Smooth muscle cell of the brain vasculature (primary cell): Measurements from ENCODE around the gene C11orf16.
"Not testable (repeated sequence)": the region's sequence is repeated elsewhere in the genome, so short reads cannot be mapped to it uniquely, and the experiment has no call there.

ENCODE experiments used
- DNase-seq: peaks from one replicate; pipeline ENCODE4 v3.0.0-alpha.2; 2012; ENCODE audit warnings: low read depth, low spot score

C11orf16 gene

GRCh38 chr11:8935789-8936188 lies 3.0 kb upstream of the C11orf16 start:
- not testable (repeated sequence) for DNase-seq

GRCh38 chr11:8934742-8935488 lies 2.2 kb upstream of the C11orf16 start:
- DNase-seq, result no peak

- no peak for DNase-seq
These were observed 1.2 kb upstream of the C11orf16 start for GRCh38 chr11:8933931-8934330.

GRCh38 chr11:8930456-8931175 lies 2.1 kb downstream of the C11orf16 start:
- DNase-seq, result no peak

- no peak for DNase-seq
These were observed 3.6 kb downstream of the C11orf16 start for GRCh38 chr11:8928981-8929615.

GRCh38 chr11:8928205-8928604 lies 4.5 kb downstream of the C11orf16 start:
- no peak for DNase-seq

GRCh38 chr11:8927233-8927632 lies 5.5 kb downstream of the C11orf16 start:
- DNase-seq, result no peak

- DNase-seq, result no peak
These were observed 6.5 kb downstream of the C11orf16 start for GRCh38 chr11:8926236-8926635.

- DNase-seq, result no peak
These were observed 7.0 kb downstream of the C11orf16 start for GRCh38 chr11:8925711-8926110.

- no peak for DNase-seq
These were observed 10.1 kb downstream of the C11orf16 start for GRCh38 chr11:8922691-8923090.

GRCh38 chr11:8917157-8917825 lies 15.5 kb downstream of the C11orf16 start:
- peak; percentile 85 for DNase-seq

GRCh38 chr11:8914661-8915018 lies 18.1 kb downstream of the C11orf16 start:
- no peak for DNase-seq

GRCh38 chr11:8913961-8914660 lies 18.6 kb downstream of the C11orf16 start:
- no peak for DNase-seq

GRCh38 chr11:8911029-8911823 lies 21.5 kb downstream of the C11orf16 start, which contains the start of gene AKIP1:
TSS of gene AKIP1 (plus strand) at chr11:8911189. CDS start at chr11:8911450, 261 bp downstream.
- DNase-seq, result peak; percentile 92

- DNase-seq, result no peak
These were observed 22.1 kb downstream of the C11orf16 start for GRCh38 chr11:8910649-8911026.

- DNase-seq, result no peak
These were observed 24.6 kb downstream of the C11orf16 start for GRCh38 chr11:8908099-8908498.

- DNase-seq, result no peak
These were observed 25.6 kb downstream of the C11orf16 start for GRCh38 chr11:8907116-8907515.

- no peak for DNase-seq
These were observed 27.1 kb downstream of the C11orf16 start for GRCh38 chr11:8905528-8906165.

- no peak for DNase-seq
These were observed 33.5 kb downstream of the C11orf16 start for GRCh38 chr11:8899119-8899753.

- not testable (repeated sequence) for DNase-seq
These were observed 41.6 kb downstream of the C11orf16 start for GRCh38 chr11:8891185-8891584.
